Amniotic stem cell (primary cell): ENCODE results near the gene ALDH1A3.

Source experiments
- DNase-seq: peaks from one replicate; lab custom pipeline; 2025; lab: John Stamatoyannopoulos, UW

ALDH1A3 gene

GRCh38 chr15:100901702-100902435 lies 22.2 kb downstream of the ALDH1A3 start:
- DNase-seq = no peak

DNA sequence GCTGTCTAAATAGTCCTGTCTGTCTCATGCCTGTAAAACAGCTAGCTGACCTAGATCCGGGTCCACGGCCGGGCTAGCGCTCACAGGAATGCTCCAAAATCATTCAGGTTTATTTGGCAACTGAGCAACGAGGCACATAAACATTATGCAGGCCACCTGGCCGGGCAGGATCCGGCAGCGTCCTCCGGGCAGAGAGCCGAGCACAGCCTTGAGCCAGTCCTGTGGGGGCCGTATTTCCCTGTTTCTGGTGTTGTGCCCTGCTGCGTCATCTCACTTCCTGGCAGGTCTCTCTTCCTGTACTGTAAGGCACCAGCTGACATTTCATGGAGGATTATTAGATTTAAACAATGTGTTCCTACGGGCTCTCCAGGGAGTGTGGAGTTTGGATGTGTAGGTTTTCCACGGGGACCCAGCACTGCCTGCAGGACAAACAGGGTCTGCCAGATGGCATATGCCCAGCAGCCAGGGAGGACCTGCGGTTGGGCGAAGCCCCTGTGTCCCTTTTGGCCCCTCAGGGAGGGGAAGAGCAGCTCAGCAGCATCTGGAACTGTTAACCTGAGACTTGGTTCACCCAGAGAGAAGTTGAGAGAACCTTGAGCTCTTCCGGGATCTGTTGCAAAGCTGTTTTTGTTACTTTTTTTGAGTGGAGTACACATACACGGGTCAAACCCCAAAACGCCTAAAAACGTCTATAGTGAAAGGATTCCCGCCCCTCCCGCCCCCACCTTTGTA lies 23.0 kb downstream of the ALDH1A3 start:
- DNase-seq = no peak

- DNase-seq = no peak
These were observed 23.5 kb downstream of the ALDH1A3 start for GRCh38 chr15:100903168-100903554.

DNA sequence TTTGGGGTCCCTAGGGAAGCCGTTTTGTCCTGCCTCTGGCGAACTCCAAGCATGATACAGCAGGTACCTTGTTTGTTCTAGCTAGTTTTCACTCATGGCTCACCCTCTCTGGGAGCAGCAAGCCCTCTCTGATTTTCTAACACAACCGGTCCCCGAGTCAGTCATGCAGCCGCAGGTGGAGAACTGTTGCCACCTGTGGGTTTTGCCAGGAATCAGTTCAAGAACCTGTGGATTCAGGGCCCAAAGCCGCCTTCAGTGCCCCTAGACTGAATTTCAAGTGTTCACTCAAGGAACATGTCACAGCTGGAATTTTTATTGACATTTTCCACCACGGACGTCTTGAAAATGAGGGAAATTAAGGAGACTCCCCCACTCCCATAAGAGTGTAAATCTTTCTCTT lies 26.2 kb downstream of the ALDH1A3 start:
- DNase-seq = no peak

- DNase-seq = no peak
These were observed 28.8 kb downstream of the ALDH1A3 start for GRCh38 chr15:100908466-100908865.

GRCh38 chr15:100909565-100909964 lies 29.9 kb downstream of the ALDH1A3 start:
- DNase-seq = no peak

- DNase-seq = no peak
These were observed 30.6 kb downstream of the ALDH1A3 start for GRCh38 chr15:100909989-100910955.

GRCh38 chr15:100911086-100911485 lies 31.5 kb downstream of the ALDH1A3 start:
- no peak for DNase-seq

GRCh38 chr15:100913961-100914360 lies 34.3 kb downstream of the ALDH1A3 start:
- no peak for DNase-seq

GRCh38 chr15:100914876-100915275 lies 35.2 kb downstream of the ALDH1A3 start:
- no peak for DNase-seq

GRCh38 chr15:100918034-100918689 lies 38.5 kb downstream of the ALDH1A3 start:
- peak; percentile 47 for DNase-seq

GRCh38 chr15:100918690-100919480 lies 39.3 kb downstream of the ALDH1A3 start, which contains the start of gene LRRK1:
TSS of gene LRRK1 (plus strand) at chr15:100919357. CDS start at chr15:100924633, 5,276 bp downstream.
- DNase-seq = no peak

GRCh38 chr15:100919481-100920405 lies 40.1 kb downstream of the ALDH1A3 start:
- DNase-seq = no peak

DNA sequence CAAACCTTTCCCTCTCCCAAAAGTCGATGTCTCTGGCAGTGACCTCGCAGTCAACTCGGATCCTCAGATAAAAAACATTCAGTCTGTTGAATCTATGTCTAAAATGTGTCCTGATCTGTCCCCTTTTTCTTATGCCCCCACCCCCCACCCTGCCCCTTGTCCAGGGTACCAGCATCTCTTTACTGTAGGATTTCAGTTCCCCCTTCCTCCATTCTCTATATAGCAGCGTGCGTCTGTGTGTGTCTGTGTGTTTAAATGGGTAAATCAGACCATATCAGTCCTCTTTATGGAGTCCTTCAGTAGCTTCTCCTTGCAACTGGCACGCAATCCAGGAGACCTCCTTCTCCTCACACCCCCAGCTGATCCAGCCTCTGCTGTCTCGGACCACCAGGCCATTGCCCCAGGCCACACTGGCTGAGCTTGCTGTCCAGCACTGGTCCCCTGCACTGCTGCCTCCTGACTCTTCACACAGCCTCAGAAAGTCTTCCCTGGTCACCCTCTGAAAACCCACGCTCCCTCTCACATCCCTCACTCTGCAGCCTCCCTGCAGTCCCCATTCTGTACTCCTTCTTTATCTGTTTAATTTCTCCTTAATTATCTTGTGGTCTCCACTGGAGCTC lies 41.0 kb downstream of the ALDH1A3 start:
- no peak for DNase-seq

GRCh38 chr15:100922192-100923040 lies 42.8 kb downstream of the ALDH1A3 start:
- no peak for DNase-seq

- DNase-seq = no peak
These were observed 43.4 kb downstream of the ALDH1A3 start for GRCh38 chr15:100923076-100923475.

DNA sequence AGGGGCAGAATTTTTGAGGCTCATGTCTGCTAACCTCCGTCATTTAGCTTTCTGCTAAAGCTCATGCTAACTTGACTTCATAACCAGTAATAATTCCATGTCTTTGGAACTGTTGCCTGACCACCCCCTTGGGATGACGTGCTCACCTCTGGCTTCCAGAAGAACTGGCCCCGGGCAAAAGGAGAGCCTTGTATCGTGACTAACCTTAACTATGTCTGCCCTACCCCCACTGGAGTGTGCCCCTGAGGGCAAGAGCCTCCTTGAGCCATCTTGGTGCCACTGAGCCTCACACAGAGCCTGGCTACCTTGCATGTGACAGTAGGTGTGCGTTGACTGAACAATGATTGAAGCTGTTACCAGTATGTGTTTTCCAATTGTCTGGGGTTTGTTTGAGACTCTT lies 44.3 kb downstream of the ALDH1A3 start:
- DNase-seq = no peak

DNA sequence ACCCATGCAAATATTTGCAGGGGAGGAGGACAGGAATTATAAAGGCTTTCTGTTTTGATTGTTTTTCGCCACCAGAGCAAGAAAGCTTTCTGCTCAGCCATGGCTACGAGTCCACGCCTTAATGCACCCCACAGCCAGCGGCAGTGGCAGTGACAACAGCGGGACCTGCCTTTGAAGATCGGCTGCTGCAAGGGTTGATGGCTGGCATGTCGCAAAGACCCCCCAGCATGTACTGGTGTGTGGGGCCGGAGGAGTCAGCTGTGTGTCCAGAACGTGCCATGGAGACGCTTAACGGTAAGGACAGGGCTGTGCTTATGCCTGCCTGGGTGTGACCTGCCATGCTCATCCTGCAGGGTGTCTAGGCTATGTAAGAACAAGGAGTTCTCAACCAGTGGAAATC lies 44.8 kb downstream of the ALDH1A3 start:
- no peak for DNase-seq
